ENCODE results near the gene ANKRD18B.
"Not testable (repeated sequence)": the region's sequence is repeated elsewhere in the genome, so short reads cannot be mapped to it uniquely, and the experiment has no call there.

The ANKRD18B gene

GRCh38 chr9:33533958-33534357 is 9.9 kb downstream of the ANKRD18B start:
- not testable (repeated sequence) for DNase-seq (ENCODE audit: low read depth in 2 of 2, low spot score in 1 of 2)

- DNase-seq (ENCODE audit: low read depth in 2 of 2, low spot score in 1 of 2): no peak
These were observed 11.5 kb downstream of the ANKRD18B start for GRCh38 chr9:33535541-33535940.

- not testable (repeated sequence) for DNase-seq (ENCODE audit: low read depth in 2 of 2, low spot score in 1 of 2)
These were observed 19.4 kb downstream of the ANKRD18B start for GRCh38 chr9:33543463-33543862.

- not testable (repeated sequence) for DNase-seq (ENCODE audit: low read depth in 2 of 2, low spot score in 1 of 2)
These were observed 21.7 kb downstream of the ANKRD18B start for GRCh38 chr9:33545715-33546114.

GRCh38 chr9:33548816-33549215 is 24.8 kb downstream of the ANKRD18B start:
- not testable (repeated sequence) for DNase-seq (ENCODE audit: low read depth in 2 of 2, low spot score in 1 of 2)

GRCh38 chr9:33549418-33549817 is 25.4 kb downstream of the ANKRD18B start:
- not testable (repeated sequence) for DNase-seq (ENCODE audit: low read depth in 2 of 2, low spot score in 1 of 2)

- not testable (repeated sequence) for DNase-seq (ENCODE audit: low read depth in 2 of 2, low spot score in 1 of 2)
These were observed 27.1 kb downstream of the ANKRD18B start for GRCh38 chr9:33551183-33551582.

GRCh38 chr9:33552315-33552725 is 28.3 kb downstream of the ANKRD18B start:
- DNase-seq (ENCODE audit: low read depth in 2 of 2, low spot score in 1 of 2): not testable (repeated sequence)

GRCh38 chr9:33560217-33560616 is 36.2 kb downstream of the ANKRD18B start:
- DNase-seq (ENCODE audit: low read depth in 2 of 2, low spot score in 1 of 2): not testable (repeated sequence)

GRCh38 chr9:33562196-33562595 is 38.1 kb downstream of the ANKRD18B start:
- not testable (repeated sequence) for DNase-seq (ENCODE audit: low read depth in 2 of 2, low spot score in 1 of 2)

- not testable (repeated sequence) for DNase-seq (ENCODE audit: low read depth in 2 of 2, low spot score in 1 of 2)
These were observed 43.7 kb downstream of the ANKRD18B start for GRCh38 chr9:33567776-33568175.

- DNase-seq (ENCODE audit: low read depth in 2 of 2, low spot score in 1 of 2): not testable (repeated sequence)
These were observed 53.7 kb downstream of the ANKRD18B start for GRCh38 chr9:33577786-33578185.

GRCh38 chr9:33579996-33580395 is 55.9 kb downstream of the ANKRD18B start:
- DNase-seq (ENCODE audit: low read depth in 2 of 2, low spot score in 1 of 2): not testable (repeated sequence)

- DNase-seq (ENCODE audit: low read depth in 2 of 2, low spot score in 1 of 2): not testable (repeated sequence)
These were observed 58.6 kb downstream of the ANKRD18B start for GRCh38 chr9:33582686-33583085.

GRCh38 chr9:33586128-33586527 is 62.1 kb downstream of the ANKRD18B start:
- DNase-seq (ENCODE audit: low read depth in 2 of 2, low spot score in 1 of 2): not testable (repeated sequence)

- not testable (repeated sequence) for DNase-seq (ENCODE audit: low read depth in 2 of 2, low spot score in 1 of 2)
These were observed 63.7 kb downstream of the ANKRD18B start for GRCh38 chr9:33587799-33588198.

GRCh38 chr9:33588876-33589275 is 64.8 kb downstream of the ANKRD18B start:
- DNase-seq (ENCODE audit: low read depth in 2 of 2, low spot score in 1 of 2): not testable (repeated sequence)

- DNase-seq (ENCODE audit: low read depth in 2 of 2, low spot score in 1 of 2): not testable (repeated sequence)
These were observed 66.8 kb downstream of the ANKRD18B start for GRCh38 chr9:33590857-33591256.

- DNase-seq (ENCODE audit: low read depth in 2 of 2, low spot score in 1 of 2): not testable (repeated sequence)
These were observed 72.9 kb downstream of the ANKRD18B start for GRCh38 chr9:33596974-33597373.

GRCh38 chr9:33597386-33597785 is 73.3 kb downstream of the ANKRD18B start:
- DNase-seq (ENCODE audit: low read depth in 2 of 2, low spot score in 1 of 2): not testable (repeated sequence)

- DNase-seq (ENCODE audit: low read depth in 2 of 2, low spot score in 1 of 2): not testable (repeated sequence)
These were observed 74.8 kb downstream of the ANKRD18B start for GRCh38 chr9:33598796-33599379.

GRCh38 chr9:33600911-33601310 is 76.9 kb downstream of the ANKRD18B start:
- not testable (repeated sequence) for DNase-seq (ENCODE audit: low read depth in 2 of 2, low spot score in 1 of 2)

GRCh38 chr9:33604249-33604648 is 80.2 kb downstream of the ANKRD18B start:
- DNase-seq (ENCODE audit: low read depth in 2 of 2, low spot score in 1 of 2): not testable (repeated sequence)

Data from stimulated activated CD8-positive, alpha-beta memory T cell treated with anti-CD3 and anti-CD28 coated beads, Interleukin-4, amount 100 ng/mL, for 1 hour (primary cell).